H1 (cell line): ENCODE results near the gene PIK3R4. TPM values are rescaled to one million over a fixed set of nuclear protein-coding genes. Genes with fewer than 3 reads are reported as not detected.

Experiments used
- CTCF ChIA-PET: fragments of 300-600 bp; sonication (Branson Sonifier 250); formaldehyde crosslinking; loops from one replicate; lab custom pipeline; 2021; ENCODE audit not compliant: partially characterized antibody; lab: Charles Lee
- POLR2A ChIA-PET: fragments of 300-600 bp; sonication (Branson Sonifier 250); formaldehyde crosslinking; loops from one replicate; lab custom pipeline; 2021; ENCODE audit warnings: inconsistent platforms; ENCODE audit not compliant: partially characterized antibody; lab: Charles Lee
- DNase-seq, 2 experiments: peaks; one replicate each; pipeline versions ENCODE4 v3.0.0 to v3.0.0-alpha.2; 2010 to 2022; ENCODE audit warnings: low spot score in 2 of 2, low read depth in 1 of 2, mixed read lengths in 1 of 2
- FAIRE-seq: peaks from 2 replicates; lab custom pipeline; 2011; peaks lifted over from hg19 to GRCh38; lab: Jason Lieb, UNC
- H2AFZ ChIP-seq: 2 replicates; pipeline ENCODE4 v1.8.1; 2012; ENCODE audit warnings: low read length, inconsistent platforms
- H2AK5ac ChIP-seq: 2 replicates; pipeline ENCODE4 v1.6.1; 2013; ENCODE audit warnings: low read depth, low read length
- H2BK120ac ChIP-seq: replicated peaks from 2 replicates; pipeline ENCODE3; 2013; ENCODE audit warnings: low read depth, low read length, inconsistent platforms
- H2BK12ac ChIP-seq: 2 replicates; pipeline ENCODE4 v1.6.1; 2013; ENCODE audit warnings: low read depth, low read length
- H2BK15ac ChIP-seq: 2 replicates; pipeline ENCODE4 v1.6.1; 2013; ENCODE audit warnings: low read length
- H2BK20ac ChIP-seq: 2 replicates; pipeline ENCODE4 v1.6.1; 2013; ENCODE audit warnings: low read length
- H2BK5ac ChIP-seq: 2 replicates; pipeline ENCODE4 v1.6.1; 2013; ENCODE audit warnings: low read depth, low read length
- H3K14ac ChIP-seq: 2 replicates; pipeline ENCODE4 v1.6.1; 2013; ENCODE audit warnings: inconsistent platforms; ENCODE audit not compliant: insufficient read length
- H3K18ac ChIP-seq: 2 replicates; pipeline ENCODE4 v1.6.1; 2013; ENCODE audit warnings: low read length; ENCODE audit errors: extremely low read depth
- H3K23ac ChIP-seq: 2 replicates; pipeline ENCODE4 v1.6.1; 2013; ENCODE audit warnings: inconsistent platforms; ENCODE audit not compliant: insufficient read length
- H3K23me2 ChIP-seq: 2 replicates; pipeline ENCODE4 v1.6.1; 2013; ENCODE audit warnings: low read depth, low read length
- H3K27ac ChIP-seq: 2 replicates; pipeline ENCODE4 v1.6.1; 2011; ENCODE audit warnings: low read depth, low read length, inconsistent platforms
- H3K27me3 ChIP-seq, 4 experiments: replicated peaks in 1 of 4; 1 replicate in 1 of 4; 2 replicates in 3 of 4; pipeline versions ENCODE4 v1.6.1 to v1.8.1; 2011 to 2013; ENCODE audit warnings: low read length in 3 of 4, mild to moderate bottlenecking in 3 of 4, inconsistent platforms in 2 of 4, mixed read lengths in 2 of 4, moderate library complexity in 1 of 4; ENCODE audit not compliant: control insufficient read depth in 3 of 4, insufficient read depth in 3 of 4; ENCODE audit errors: extremely low read depth in 1 of 4
- H3K36me3 ChIP-seq, 4 experiments: 2 replicates each; pipeline versions ENCODE4 v1.6.1 to v1.8.1; 2011 to 2013; ENCODE audit warnings: mild to moderate bottlenecking in 4 of 4, low read length in 3 of 4, moderate library complexity in 2 of 4, control low read depth in 1 of 4, inconsistent platforms in 1 of 4; ENCODE audit not compliant: insufficient read depth in 4 of 4, control insufficient read depth in 2 of 4
- H3K4ac ChIP-seq: replicated peaks from 2 replicates; pipeline ENCODE3; 2013; ENCODE audit warnings: low read length, low read depth, mixed read lengths, inconsistent platforms; ENCODE audit not compliant: insufficient read length
- H3K4me1 ChIP-seq, 4 experiments: replicated peaks in 1 of 4; 1 replicate in 1 of 4; 2 replicates in 3 of 4; pipeline versions ENCODE4 v1.6.1 to v1.8.1; 2011 to 2013; ENCODE audit warnings: low read length in 3 of 4, inconsistent platforms in 2 of 4, mixed read lengths in 1 of 4; ENCODE audit not compliant: insufficient read depth in 4 of 4, control insufficient read depth in 3 of 4
- H3K4me2 ChIP-seq, 2 experiments: 2 replicates each; pipeline versions ENCODE4 v1.6.1 to v1.8.1; 2011 to 2013; ENCODE audit warnings: low read depth in 2 of 2, low read length in 2 of 2, control low read depth in 1 of 2, inconsistent platforms in 1 of 2, mild to moderate bottlenecking in 1 of 2; ENCODE audit not compliant: insufficient read depth in 1 of 2
- H3K4me3 ChIP-seq, 4 experiments: fragments of 200-600, 300-600 bp in 1 of 4; sonication (generic), shearing (Covaris generic), sonication (Bioruptor Twin) in 1 of 4; 2 replicates each; pipeline versions ENCODE4 v1.5.1 to v1.8.1; 2011 to 2016; ENCODE audit warnings: low read length in 4 of 4, low read depth in 3 of 4, control low read depth in 2 of 4, inconsistent platforms in 2 of 4, mild to moderate bottlenecking in 2 of 4, mixed read lengths in 1 of 4, moderate library complexity in 1 of 4; ENCODE audit not compliant: insufficient read depth in 2 of 4; ENCODE audit errors: extremely low read depth in 1 of 4
- H3K56ac ChIP-seq: replicated peaks from 2 replicates; pipeline ENCODE3; 2013; ENCODE audit warnings: low read depth, mild to moderate bottlenecking, mixed read lengths, low read length, inconsistent platforms; ENCODE audit not compliant: insufficient read length
- H3K79me1 ChIP-seq: 2 replicates; pipeline ENCODE4 v1.6.1; 2013; ENCODE audit warnings: low read depth, low read length, control low read depth
- H3K79me2 ChIP-seq, 2 experiments: 2 replicates each; pipeline versions ENCODE4 v1.6.1 to v1.8.1; 2012 to 2013; ENCODE audit warnings: low read length in 2 of 2, mild to moderate bottlenecking in 2 of 2, inconsistent platforms in 1 of 2; ENCODE audit not compliant: insufficient read depth in 2 of 2, control insufficient read depth in 1 of 2
- H3K9ac ChIP-seq, 4 experiments: replicated peaks in 1 of 4; 1 replicate in 1 of 4; 2 replicates in 3 of 4; pipeline versions ENCODE4 v1.6.1 to v1.8.1; 2011 to 2013; ENCODE audit warnings: low read depth in 3 of 4, low read length in 3 of 4, control low read depth in 2 of 4, mild to moderate bottlenecking in 2 of 4, moderate library complexity in 2 of 4, inconsistent platforms in 1 of 4; ENCODE audit errors: extremely low read depth in 1 of 4
- H3K9me3 ChIP-seq, 2 experiments: 2 replicates each; pipeline versions ENCODE4 v1.6.1 to v1.8.1; 2012 to 2013; ENCODE audit warnings: mild to moderate bottlenecking in 2 of 2, moderate library complexity in 2 of 2, control low read depth in 1 of 2, inconsistent platforms in 1 of 2, low read depth in 1 of 2, low read length in 1 of 2, mixed read lengths in 1 of 2; ENCODE audit not compliant: insufficient read depth in 2 of 2
- H4K20me1 ChIP-seq, 2 experiments: replicated peaks in 1 of 2; 2 replicates each; pipeline versions ENCODE3 to v1.8.1; 2011 to 2013; ENCODE audit warnings: inconsistent platforms in 2 of 2, low read length in 2 of 2, mild to moderate bottlenecking in 1 of 2; ENCODE audit not compliant: insufficient read depth in 2 of 2, control insufficient read depth in 1 of 2
- H4K5ac ChIP-seq: 2 replicates; pipeline ENCODE4 v1.6.1; 2013; ENCODE audit warnings: low read length, low read depth, mixed read lengths, inconsistent platforms; ENCODE audit not compliant: insufficient read length
- H4K8ac ChIP-seq: 2 replicates; pipeline ENCODE4 v1.8.0; 2013; ENCODE audit warnings: mild to moderate bottlenecking, moderate library complexity, low read length, inconsistent platforms; ENCODE audit not compliant: insufficient read depth; ENCODE audit errors: extremely low read depth
- H4K91ac ChIP-seq: replicated peaks from 2 replicates; pipeline ENCODE3; 2013; ENCODE audit warnings: low read length, mixed read lengths, inconsistent platforms; ENCODE audit not compliant: insufficient read length
- ASH2L ChIP-seq: fragments of 200-600, 300-600 bp; sonication (generic); IDR thresholded peaks from one replicate; pipeline ENCODE4 v1.7.1; 2017; ENCODE audit warnings: low read length
- ATF3 ChIP-seq: IDR thresholded peaks from 2 replicates; pipeline ENCODE4 v1.6.1; 2011; ENCODE audit warnings: low read depth, mild to moderate bottlenecking, low read length; ENCODE audit not compliant: insufficient read depth
- BRCA1 ChIP-seq: IDR thresholded peaks from 2 replicates; pipeline ENCODE4 v1.6.1; 2012; ENCODE audit warnings: low read depth, low read length, improper control_type of control experiment
- CBX8 ChIP-seq: fragments of 300-800, 300-1000 bp; sonication (generic); IDR thresholded peaks from 2 replicates; pipeline ENCODE4 v1.7.1; 2016; ENCODE audit warnings: low read depth, low read length, borderline replicate concordance
- CHD2 ChIP-seq: IDR thresholded peaks from 2 replicates; pipeline ENCODE4 v1.6.1; 2012; ENCODE audit warnings: low read length, improper control_type of control experiment
- HDAC6 ChIP-seq: IDR thresholded peaks from one replicate; pipeline ENCODE4 v1.7.1; 2012; ENCODE audit warnings: low read depth, mild to moderate bottlenecking, inconsistent platforms, low read length, moderate library complexity
- JUN ChIP-seq: IDR thresholded peaks from 2 replicates; pipeline ENCODE4 v1.6.1; 2011; ENCODE audit warnings: low read depth, mild to moderate bottlenecking, improper control_type of control experiment, low read length
- JUND ChIP-seq: IDR thresholded peaks from 2 replicates; pipeline ENCODE4 v1.6.1; 2011; ENCODE audit warnings: mild to moderate bottlenecking, improper control_type of control experiment, low read length
- KDM4A ChIP-seq: IDR thresholded peaks from one replicate; pipeline ENCODE4 v1.7.1; 2012; ENCODE audit warnings: low read depth, mild to moderate bottlenecking, moderate library complexity, low read length, inconsistent platforms; ENCODE audit not compliant: severe bottlenecking
- POU5F1 ChIP-seq: IDR thresholded peaks from 2 replicates; pipeline ENCODE4 v1.6.1; 2011; ENCODE audit warnings: low read depth, mild to moderate bottlenecking, low read length, moderate library complexity
- RAD21 ChIP-seq, 2 experiments: IDR thresholded peaks in 1 of 2; conservative IDR thresholded peaks in 1 of 2; 2 replicates each; pipeline ENCODE4 v1.6.1; 2011; ENCODE audit warnings: low read depth in 2 of 2, low read length in 2 of 2, improper control_type of control experiment in 1 of 2, inconsistent platforms in 1 of 2, mild to moderate bottlenecking in 1 of 2, moderate library complexity in 1 of 2
- SP1 ChIP-seq: IDR thresholded peaks from 2 replicates; pipeline ENCODE4 v1.6.1; 2011; ENCODE audit warnings: low read depth, low read length
- SUZ12 ChIP-seq: fragments of 200-600 bp; sonication (generic); IDR thresholded peaks from 2 replicates; pipeline ENCODE4 v1.6.1; 2012; ENCODE audit warnings: mild to moderate bottlenecking, inconsistent platforms, low read length, moderate library complexity, mixed read lengths
- WGBS, 2 experiments: shearing (Covaris generic) in 1 of 2; methylation state at CpG; one replicate each; pipeline versions ENCODE4 v1.1.6 to v1.1.7; 2013 to 2015; ENCODE audit warnings: low lambda C conversion rate in 2 of 2, mixed read lengths in 2 of 2, inconsistent platforms in 1 of 2, low coverage in 1 of 2, missing lambda C conversion rate in 1 of 2; ENCODE audit not compliant: insufficient replicate concordance in 2 of 2, insufficient coverage in 1 of 2, insufficient read length in 1 of 2; ENCODE audit errors: extremely low coverage in 1 of 2, missing lambda C conversion rate in 1 of 2; 5-methylcytosine and 5-hydroxymethylcytosine counted together
- polyA plus RNA-seq, 7 experiments: library from polyadenylated mRNA; depleted of rRNA in 3 of 7; stranded (reverse) in 5 of 7; unstranded in 2 of 7; fragments of >200 nt in 5 of 7; fragments of 200-250 nt in 2 of 7; gene quantifications; 1 replicate in 5 of 7; 2 replicates in 1 of 7; 4 replicates in 1 of 7; pipeline versions ENCODE4 v1.2.1 to v1.2.3, GENCODE V29; 2011 to 2013; ENCODE audit warnings: missing spikeins in 2 of 7, mixed read lengths in 2 of 7
- total RNA-seq: library from RNA; stranded (reverse); fragmentation: NEBNext Ultra II Directional; extraction: Animal tissue kit (Norgen Biotek cat#: 25700); gene quantifications from 2 replicates; pipeline ENCODE4 v1.2.1, GENCODE V29; 2021

Gene PIK3R4
- total and polyA plus RNA-seq, 2 of the 8 experiments (the other 6 are each of a cell fraction or from before 2014, with no cell fraction given) = 43.8 to 87.4 TPM

- Histone ChIP-seq H4K5ac (no peak overlapping the region), H2BK15ac (no peak overlapping the region), H3K18ac (no peak overlapping the region), H3K4me2 (no peak overlapping the region), H3K4me1 (no peaks in the 10 kb centered on the region), H2BK5ac (no peak overlapping the region), H3K27ac (no peak overlapping the region), H3K4me3 (no peak overlapping the region), H3K27me3 (no peaks in the 10 kb centered on the region), H2BK120ac (no peak overlapping the region), H4K91ac (no peak overlapping the region), H3K23me2 (no peaks in the 10 kb centered on the region), H3K4ac (no peak overlapping the region), H2AK5ac (no peak overlapping the region), H4K8ac (no peak overlapping the region), H2BK20ac (no peak overlapping the region), H3K36me3 (peaks cover 0 to 29% (median 3%) of the 10 kb centered on the region in 4 experiments; a peak in 2 of 8 replicates), H2BK12ac (no peak overlapping the region), H4K20me1 (no peaks in the 10 kb centered on the region), H3K79me2 (no peaks in the 10 kb centered on the region), H3K79me1 (no peaks in the 10 kb centered on the region), H3K23ac (no peak overlapping the region), H3K9me3 (no peaks in the 10 kb centered on the region), H2AFZ (no peak overlapping the region), H3K56ac (no peak overlapping the region), H3K9ac (no peak overlapping the region), H3K14ac (no peak overlapping the region)
- CTCF ChIA-PET = interaction anchor here (3.6 kb wide), 1 partner anchor 12 kb away, joined by 14 read pairs; no protein-coding TSS in a partner anchor
- POLR2A ChIA-PET = interaction anchor here (0.7 to 1.0 kb wide), 2 partner anchors 7 to 8 kb away, joined by 3 read pairs; no protein-coding TSS in a partner anchor
- WGBS, 2 experiments = 80% methylated on average over 3 of the region's 3 CpGs; no CpG with 5 or more reads in 1 of the 2 experiments
- no peak for DNase-seq
- no peak for FAIRE-seq
- no peak for TF ChIP-seq SUZ12
- TF ChIP-seq ASH2L = no peak
- no peak for TF ChIP-seq JUN
- no peak for TF ChIP-seq POU5F1
- no peak for TF ChIP-seq ATF3
- no peak for TF ChIP-seq CBX8
- TF ChIP-seq HDAC6 = no peak
- TF ChIP-seq JUND = no peak
- no peak for TF ChIP-seq SP1
- TF ChIP-seq RAD21 (IDR thresholded peaks at IDR 0.05 in 1 of 2, conservative IDR thresholded peaks at IDR 0.05 in 1 of 2; ENCODE audit: low read depth in 2 of 2, low read length in 2 of 2) = no peak
- no peak for TF ChIP-seq BRCA1
- no peak for TF ChIP-seq KDM4A
- TF ChIP-seq CHD2 = no peak
These were observed 33.8 kb downstream of the PIK3R4 start for GRCh38 chr3:130712718-130713423.
